Measurements from ENCODE around the gene FST. TPM values are rescaled to one million over a fixed set of nuclear protein-coding genes. Genes with fewer than 3 reads are reported as not detected.

The FST gene
- total RNA-seq = under 1 TPM; 0.16 to 0.43 TPM

- Mint-ChIP-seq H3K36me3 (ENCODE audit: low read depth) (no peaks in the 10 kb centered on the region), H3K27me3 (peaks cover 45% of the 10 kb centered on the region), H3K4me1 (ENCODE audit: low read depth) (peaks cover 31% of the 10 kb centered on the region), H3K27ac (peak within 1 kb of the TSS; percentile 39), H3K9me3 (no peaks in the 10 kb centered on the region), H3K4me3 (peak within 1 kb of the TSS; percentile 79)
- ChIA-PET POLR2A (interaction anchor here (0.6 kb wide), 1 partner anchor 801 kb away, joined by 3 read pairs; no protein-coding TSS in a partner anchor), CTCF (interaction anchor here (0.7 to 1.3 kb wide), 2 partner anchors 204 to 748 kb away, joined by 4 read pairs; no protein-coding TSS in a partner anchor)
- no peak for TF ChIP-seq CTCF (IDR thresholded peaks at IDR 0.05)
- peak; percentile 11 for DNase-seq
- intact Hi-C loops (cut with micrococcal nuclease) = no loop called here
- ATAC-seq = no peak
Measured at GRCh38 chr5:53480416-53481158, at the start of gene FST. Gene FST, plus strand, starts transcription at chr5:53480629. Its CDS starts 163 bp downstream, at chr5:53480792.

DNA sequence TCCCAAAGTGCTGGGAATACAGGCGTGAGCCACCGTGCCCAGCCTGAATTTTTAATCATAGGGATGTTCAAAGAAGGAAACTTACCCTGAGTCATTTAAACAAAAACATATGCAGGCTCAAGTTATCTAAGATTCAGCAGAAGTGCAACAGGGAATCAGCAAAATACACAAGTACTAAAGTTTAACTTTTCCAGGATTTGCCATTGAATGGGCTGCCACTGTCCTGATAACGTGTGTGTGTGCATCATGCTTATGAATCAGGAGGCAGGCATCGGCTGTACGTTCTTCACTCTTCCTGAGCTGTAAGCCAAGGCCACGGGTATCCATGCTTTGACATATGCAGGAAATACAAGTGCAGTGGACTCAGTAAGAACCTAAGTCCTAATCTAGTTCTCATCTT lies 48.8 kb upstream of the FST start:
- ChIA-PET CTCF (no interaction called here), POLR2A (no interaction called here)
- Mint-ChIP-seq H3K4me1 (ENCODE audit: low read depth) (no peaks in the 10 kb centered on the region), H3K4me3 (no peak overlapping the region), H3K36me3 (ENCODE audit: low read depth) (no peaks in the 10 kb centered on the region), H3K27me3 (peaks cover 12% of the 10 kb centered on the region), H3K9me3 (no peaks in the 10 kb centered on the region), H3K27ac (no peak overlapping the region)
- intact Hi-C loops (cut with micrococcal nuclease) = no loop called here
- ATAC-seq = no peak
- no peak for DNase-seq
- TF ChIP-seq CTCF (IDR thresholded peaks at IDR 0.05) = no peak

- no peaks in the 10 kb centered on the region for H3K4me1 Mint-ChIP-seq (ENCODE audit: low read depth)
- ChIA-PET POLR2A (no interaction called here), CTCF (no interaction called here)
- no peaks in the 10 kb centered on the region for H3K9me3 Mint-ChIP-seq
- no peak overlapping the region for H3K4me3 Mint-ChIP-seq
- no peak for TF ChIP-seq CTCF (IDR thresholded peaks at IDR 0.05)
- ATAC-seq = no peak
- no peak overlapping the region for H3K27ac Mint-ChIP-seq
- intact Hi-C loops (cut with micrococcal nuclease) = no loop called here
- peaks cover 10% of the 10 kb centered on the region for H3K27me3 Mint-ChIP-seq
- no peak for DNase-seq
- no peaks in the 10 kb centered on the region for H3K36me3 Mint-ChIP-seq (ENCODE audit: low read depth)
Measured at GRCh38 chr5:53433026-53433425, 47.4 kb upstream of the FST start.

DNA sequence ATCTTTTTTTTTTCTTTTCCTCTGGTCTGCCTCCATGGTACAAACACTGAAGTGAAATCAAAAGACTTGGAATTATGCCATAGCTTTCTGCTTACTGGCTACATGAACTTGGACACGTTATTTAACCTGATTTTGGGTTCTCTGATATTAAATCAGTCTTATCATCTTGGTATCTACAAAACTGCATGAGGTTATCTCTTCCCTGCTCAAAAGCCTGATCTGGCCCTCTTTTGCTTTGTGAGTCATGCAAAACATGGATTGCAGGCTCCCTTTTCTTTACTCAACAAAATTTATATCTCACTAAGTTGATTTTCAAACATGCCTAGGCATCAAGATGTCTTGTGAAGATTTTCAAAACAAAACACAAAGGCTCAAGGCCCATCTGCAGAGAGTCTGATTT lies 45.9 kb upstream of the FST start:
- intact Hi-C loops (cut with micrococcal nuclease) = no loop called here
- POLR2A ChIA-PET = interaction anchor here (1.4 kb wide), 1 partner anchor 11 kb away, joined by 3 read pairs; no protein-coding TSS in a partner anchor
- CTCF ChIA-PET = no interaction called here
- Mint-ChIP-seq H3K4me3 (no peak overlapping the region), H3K9me3 (no peaks in the 10 kb centered on the region), H3K27ac (no peak overlapping the region), H3K36me3 (ENCODE audit: low read depth) (no peaks in the 10 kb centered on the region), H3K4me1 (ENCODE audit: low read depth) (no peaks in the 10 kb centered on the region), H3K27me3 (peaks cover 8% of the 10 kb centered on the region)
- no peak for TF ChIP-seq CTCF (IDR thresholded peaks at IDR 0.05)
- ATAC-seq (no peak), DNase-seq (no peak)

DNA sequence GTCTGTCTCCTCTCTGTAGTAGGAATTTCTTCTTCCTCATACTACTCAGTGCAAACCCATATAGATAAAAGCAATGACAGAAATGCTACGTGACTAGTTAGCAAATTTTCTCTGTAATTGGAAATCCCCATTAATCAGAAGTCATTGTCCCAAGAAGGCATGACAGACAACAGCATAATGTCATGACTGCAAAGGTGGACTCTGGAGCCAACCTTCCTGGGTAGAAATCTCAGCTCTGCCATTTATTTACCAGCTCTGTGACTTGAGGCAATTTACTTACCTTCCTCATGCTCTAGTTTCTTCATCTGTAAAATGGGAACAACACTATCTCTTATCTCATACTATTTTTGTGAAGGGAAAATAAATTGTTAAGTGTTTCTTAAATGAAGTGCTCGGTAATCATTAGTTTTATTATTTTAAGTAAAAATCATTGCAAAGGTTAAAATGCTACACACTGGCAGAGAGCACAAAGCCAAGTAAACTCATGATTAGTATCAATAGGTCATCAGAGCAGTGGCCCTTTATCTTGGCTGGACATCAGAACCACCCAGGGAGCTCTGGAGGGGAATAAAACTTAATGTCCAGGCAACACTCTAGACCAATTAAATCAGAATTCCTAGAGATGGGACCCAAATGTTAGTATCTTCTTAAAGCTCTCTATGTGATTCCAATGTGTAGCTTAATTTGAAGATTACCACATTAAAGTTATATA lies 43.8 kb upstream of the FST start:
- ATAC-seq (no peak), DNase-seq (no peak)
- TF ChIP-seq CTCF (IDR thresholded peaks at IDR 0.05) = no peak
- H3K36me3 Mint-ChIP-seq (ENCODE audit: low read depth) = no peaks in the 10 kb centered on the region
- H3K4me3 Mint-ChIP-seq = no peak overlapping the region
- peaks cover 2% of the 10 kb centered on the region for H3K27me3 Mint-ChIP-seq
- CTCF ChIA-PET = no interaction called here
- no peaks in the 10 kb centered on the region for H3K4me1 Mint-ChIP-seq (ENCODE audit: low read depth)
- H3K9me3 Mint-ChIP-seq = no peaks in the 10 kb centered on the region
- intact Hi-C loops (cut with micrococcal nuclease) = no loop called here
- POLR2A ChIA-PET = no interaction called here
- no peak overlapping the region for H3K27ac Mint-ChIP-seq
